B cell (primary cell): ENCODE results near the gene TOM1L1.

Experiments used
- EZH2 ChIP-seq: IDR thresholded peaks from 2 replicates; pipeline ENCODE4 v1.6.1; 2012; ENCODE audit warnings: borderline replicate concordance, low read depth, mild to moderate bottlenecking, moderate library complexity, low read length; ENCODE audit not compliant: insufficient read depth, poor library complexity, severe bottlenecking
- TF ChIP-seq, protein P1 (sequence below): fragments of 200-600 bp; IDR thresholded peaks from one replicate; pipeline ENCODE4 v1.8.0; 2022; ENCODE audit warnings: antibody characterized with exemption, mild to moderate bottlenecking

DNA sequence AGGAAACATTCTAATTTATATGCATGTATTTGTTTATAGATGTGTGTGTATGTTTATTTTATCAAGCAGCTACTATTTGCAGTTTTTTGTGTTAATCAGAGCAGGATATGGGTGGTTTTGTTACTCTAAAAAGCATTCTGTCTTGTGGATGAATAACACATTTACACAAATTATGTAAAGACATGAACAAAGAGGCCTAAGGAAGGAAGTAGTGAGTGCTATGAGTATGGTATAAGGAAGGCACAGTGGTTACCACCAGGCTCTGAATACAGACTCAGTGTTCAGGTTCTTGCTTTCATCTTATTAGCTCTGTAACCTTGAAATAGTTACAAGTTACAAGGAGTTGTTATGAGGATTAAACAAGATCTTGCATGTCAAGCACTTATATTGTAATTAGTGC is 101.8 kb downstream of the TOM1L1 start:
- TF ChIP-seq, protein P1, sequence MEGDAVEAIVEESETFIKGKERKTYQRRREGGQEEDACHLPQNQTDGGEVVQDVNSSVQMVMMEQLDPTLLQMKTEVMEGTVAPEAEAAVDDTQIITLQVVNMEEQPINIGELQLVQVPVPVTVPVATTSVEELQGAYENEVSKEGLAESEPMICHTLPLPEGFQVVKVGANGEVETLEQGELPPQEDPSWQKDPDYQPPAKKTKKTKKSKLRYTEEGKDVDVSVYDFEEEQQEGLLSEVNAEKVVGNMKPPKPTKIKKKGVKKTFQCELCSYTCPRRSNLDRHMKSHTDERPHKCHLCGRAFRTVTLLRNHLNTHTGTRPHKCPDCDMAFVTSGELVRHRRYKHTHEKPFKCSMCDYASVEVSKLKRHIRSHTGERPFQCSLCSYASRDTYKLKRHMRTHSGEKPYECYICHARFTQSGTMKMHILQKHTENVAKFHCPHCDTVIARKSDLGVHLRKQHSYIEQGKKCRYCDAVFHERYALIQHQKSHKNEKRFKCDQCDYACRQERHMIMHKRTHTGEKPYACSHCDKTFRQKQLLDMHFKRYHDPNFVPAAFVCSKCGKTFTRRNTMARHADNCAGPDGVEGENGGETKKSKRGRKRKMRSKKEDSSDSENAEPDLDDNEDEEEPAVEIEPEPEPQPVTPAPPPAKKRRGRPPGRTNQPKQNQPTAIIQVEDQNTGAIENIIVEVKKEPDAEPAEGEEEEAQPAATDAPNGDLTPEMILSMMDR = no peak
- no peak for TF ChIP-seq EZH2
